ENCODE measurements around the gene ETFA.

ETFA gene

GRCh38 chr15:76344893-76345582 is 33.8 kb upstream of the ETFA start:
- no peak overlapping the region for H3K4me3 ChIP-seq (ENCODE audit: low read length)
- no peak for TF ChIP-seq ZNF274 (IDR thresholded peaks at IDR 0.05; ENCODE audit: low read depth, low read length)

- no peak for TF ChIP-seq ZNF274 (IDR thresholded peaks at IDR 0.05; ENCODE audit: low read depth, low read length)
- no peak overlapping the region for H3K4me3 ChIP-seq (ENCODE audit: low read length)
These were observed 32.2 kb upstream of the ETFA start for GRCh38 chr15:76343313-76343996.

- TF ChIP-seq ZNF274 (IDR thresholded peaks at IDR 0.05; ENCODE audit: low read depth, low read length), result no peak
- peak overlapping the region; percentile 3; the same call in 1 of the 2 replicates for H3K4me3 ChIP-seq (ENCODE audit: low read length)
These were observed 31.3 kb upstream of the ETFA start for GRCh38 chr15:76342382-76343201.

- TF ChIP-seq ZNF274 (IDR thresholded peaks at IDR 0.05; ENCODE audit: low read depth, low read length), result no peak
- H3K4me3 ChIP-seq (ENCODE audit: low read length), result no peak overlapping the region; the same call in 1 of the 2 replicates
These were observed 30.8 kb upstream of the ETFA start for GRCh38 chr15:76342058-76342381.

- no peak overlapping the region; the same call in 1 of the 2 replicates for H3K4me3 ChIP-seq (ENCODE audit: low read length)
- no peak for TF ChIP-seq ZNF274 (IDR thresholded peaks at IDR 0.05; ENCODE audit: low read depth, low read length)
These were observed 30.2 kb upstream of the ETFA start for GRCh38 chr15:76341366-76342057.

GRCh38 chr15:76340803-76341365 is 29.6 kb upstream of the ETFA start:
- TF ChIP-seq ZNF274 (IDR thresholded peaks at IDR 0.05; ENCODE audit: low read depth, low read length), result no peak
- H3K4me3 ChIP-seq (ENCODE audit: low read length), result peak overlapping the region; percentile 58; the same call in 1 of the 2 replicates

GRCh38 chr15:76340198-76340802 is 29.0 kb upstream of the ETFA start:
- H3K4me3 ChIP-seq (ENCODE audit: low read length), result peak overlapping the region; percentile 58; the same call in 1 of the 2 replicates
- no peak for TF ChIP-seq ZNF274 (IDR thresholded peaks at IDR 0.05; ENCODE audit: low read depth, low read length)

- TF ChIP-seq ZNF274 (IDR thresholded peaks at IDR 0.05; ENCODE audit: low read depth, low read length), result no peak
- H3K4me3 ChIP-seq (ENCODE audit: low read length), result peak overlapping the region; percentile 58; the same call in 1 of the 2 replicates
These were observed 28.3 kb upstream of the ETFA start for GRCh38 chr15:76339305-76340197.

- peak overlapping the region; percentile 75 for H3K4me3 ChIP-seq (ENCODE audit: low read length)
- no peak for TF ChIP-seq ZNF274 (IDR thresholded peaks at IDR 0.05; ENCODE audit: low read depth, low read length)
These were observed 27.4 kb upstream of the ETFA start for GRCh38 chr15:76338486-76339304.

- H3K4me3 ChIP-seq (ENCODE audit: low read length), result peak overlapping the region; percentile 75
- TF ChIP-seq ZNF274 (IDR thresholded peaks at IDR 0.05; ENCODE audit: low read depth, low read length), result no peak
These were observed 26.6 kb upstream of the ETFA start for GRCh38 chr15:76337696-76338485.
